Neural progenitor cell (in vitro differentiated cells): ENCODE results near the gene RELB. TPM values are rescaled to one million over a fixed set of nuclear protein-coding genes. Genes with fewer than 3 reads are reported as not detected.

ENCODE experiments used
- DNase-seq: peaks from one replicate; pipeline ENCODE4 v3.0.0-alpha.2; 2016; ENCODE audit warnings: low spot score
- H2AFZ ChIP-seq: fragments of 200-600 bp; sonication (generic); replicated peaks from 2 replicates; pipeline ENCODE4 v1.6.1; 2016; ENCODE audit warnings: antibody characterized with exemption
- H3F3A ChIP-seq: fragments of 200-600 bp; sonication (generic); 2 replicates; pipeline ENCODE4 v1.6.1; 2016; ENCODE audit warnings: antibody characterized with exemption, low read depth
- H3K27ac ChIP-seq: fragments of 200-600 bp; sonication (generic); 2 replicates; pipeline ENCODE4 v1.5.1; 2016; ENCODE audit warnings: mild to moderate bottlenecking
- H3K27me3 ChIP-seq: fragments of 200-600 bp; sonication (generic); 2 replicates; pipeline ENCODE4 v1.6.1; 2016; ENCODE audit warnings: mild to moderate bottlenecking, moderate library complexity
- H3K36me3 ChIP-seq: fragments of 200-600 bp; sonication (generic); 2 replicates; pipeline ENCODE4 v1.5.1; 2016
- H3K4me1 ChIP-seq: fragments of 200-600 bp; sonication (generic); 2 replicates; pipeline ENCODE4 v1.6.1; 2016; ENCODE audit warnings: mixed run types
- H3K4me2 ChIP-seq: fragments of 200-600 bp; sonication (generic); 2 replicates; pipeline ENCODE4 v1.6.1; 2016
- H3K4me3 ChIP-seq: fragments of 200-600 bp; sonication (generic); 2 replicates; pipeline ENCODE4 v1.5.1; 2016
- H3K79me2 ChIP-seq: fragments of 200-600 bp; sonication (generic); 2 replicates; pipeline ENCODE4 v1.6.1; 2016; ENCODE audit warnings: low read depth
- H3K9ac ChIP-seq: fragments of 200-600 bp; sonication (generic); 2 replicates; pipeline ENCODE4 v1.6.1; 2016
- H3K9me3 ChIP-seq: fragments of 200-600 bp; sonication (generic); 2 replicates; pipeline ENCODE4 v1.5.1; 2016; ENCODE audit warnings: low read depth
- H4K20me1 ChIP-seq: fragments of 200-600 bp; sonication (generic); 2 replicates; pipeline ENCODE4 v1.6.1; 2016; ENCODE audit warnings: low read depth
- H3K27ac Mint-ChIP-seq: 3 replicates; pipeline ENCODE4 v1.8.0; 2021; ENCODE audit warnings: mixed read lengths
- H3K27me3 Mint-ChIP-seq: 2 replicates; pipeline ENCODE4 v1.8.0; 2022; ENCODE audit warnings: low read depth, mild to moderate bottlenecking, inconsistent platforms, moderate library complexity, mixed read lengths; ENCODE audit not compliant: insufficient read depth
- H3K36me3 Mint-ChIP-seq: 3 replicates; pipeline ENCODE4 v1.8.0; 2021; ENCODE audit warnings: mixed read lengths
- H3K4me1 Mint-ChIP-seq: 3 replicates; pipeline ENCODE4 v1.8.0; 2021; ENCODE audit warnings: mixed read lengths
- H3K4me3 Mint-ChIP-seq: 3 replicates; pipeline ENCODE4 v1.8.0; 2021; ENCODE audit warnings: mild to moderate bottlenecking, moderate library complexity, mixed read lengths
- H3K9me3 Mint-ChIP-seq: 3 replicates; pipeline ENCODE4 v1.8.0; 2020; ENCODE audit warnings: mixed read lengths
- CTCF ChIP-seq: fragments of 200-600 bp; sonication (generic); IDR thresholded peaks from 2 replicates; pipeline ENCODE4 v1.5.1; 2017; ENCODE audit warnings: antibody characterized with exemption, mild to moderate bottlenecking
- EZH2 ChIP-seq: fragments of 200-600 bp; sonication (generic); IDR thresholded peaks from 2 replicates; pipeline ENCODE4 v1.6.1; 2017; ENCODE audit warnings: antibody characterized with exemption, mild to moderate bottlenecking, moderate library complexity
- EZH2phosphoT487 ChIP-seq: fragments of 200-600 bp; sonication (generic); IDR thresholded peaks from 2 replicates; pipeline ENCODE4 v1.6.1; 2017; ENCODE audit warnings: antibody characterized with exemption
- total RNA-seq: library from RNA; depleted of rRNA; stranded (reverse); fragments of >200 nt; gene quantifications from 2 replicates; pipeline ENCODE4 v1.2.3, GENCODE V29; 2015; ENCODE audit warnings: low replicate concordance

Gene RELB
- total RNA-seq, 1 donor from 2014 or later, result 0.43 TPM

- Histone ChIP-seq H3K36me3 (no peaks in the 10 kb centered on the region), H3K4me1 (no peaks in the 10 kb centered on the region), H3K9me3 (no peaks in the 10 kb centered on the region), H4K20me1 (peaks cover 6% of the 10 kb centered on the region), H3K9ac (no peak overlapping the region), H3K4me3 (no peak overlapping the region), H3K4me2 (no peak overlapping the region), H3F3A (no peaks in the 10 kb centered on the region), H3K27me3 (no peaks in the 10 kb centered on the region), H2AFZ (no peak overlapping the region), H3K27ac (no peak overlapping the region), H3K79me2 (no peaks in the 10 kb centered on the region)
- no peak for DNase-seq
- Mint-ChIP-seq H3K4me1 (no peaks in the 10 kb centered on the region), H3K27ac (no peak overlapping the region), H3K9me3 (no peaks in the 10 kb centered on the region), H3K36me3 (peaks cover 9% of the 10 kb centered on the region), H3K27me3 (peaks cover 2% of the 10 kb centered on the region), H3K4me3 (no peak overlapping the region)
- TF ChIP-seq EZH2phosphoT487, result no peak
- no peak for TF ChIP-seq EZH2
- no peak for TF ChIP-seq CTCF
Observed at GRCh38 chr19:44992336-44993163, 8.7 kb upstream of the RELB start.

GRCh38 chr19:44993526-44993925 is 7.7 kb upstream of the RELB start:
- H3K4me1 Mint-ChIP-seq, result no peaks in the 10 kb centered on the region
- Histone ChIP-seq H3K79me2 (no peaks in the 10 kb centered on the region), H3K27me3 (no peaks in the 10 kb centered on the region), H4K20me1 (peaks cover 6% of the 10 kb centered on the region), H3K9ac (no peak overlapping the region), H3K27ac (no peak overlapping the region), H3K36me3 (no peaks in the 10 kb centered on the region), H2AFZ (no peak overlapping the region), H3K9me3 (no peaks in the 10 kb centered on the region), H3K4me2 (no peak overlapping the region), H3K4me3 (no peak overlapping the region), H3K4me1 (no peaks in the 10 kb centered on the region), H3F3A (no peaks in the 10 kb centered on the region)
- DNase-seq, result no peak
- peaks cover 7% of the 10 kb centered on the region for H3K27me3 Mint-ChIP-seq
- H3K36me3 Mint-ChIP-seq, result peaks cover 7% of the 10 kb centered on the region
- no peak overlapping the region for H3K4me3 Mint-ChIP-seq
- TF ChIP-seq EZH2 (no peak), CTCF (no peak), EZH2phosphoT487 (no peak)
- H3K9me3 Mint-ChIP-seq, result no peaks in the 10 kb centered on the region
- no peak overlapping the region for H3K27ac Mint-ChIP-seq

GRCh38 chr19:44993926-44994537 is 7.2 kb upstream of the RELB start:
- H3K27me3 Mint-ChIP-seq, result peaks cover 6% of the 10 kb centered on the region
- TF ChIP-seq EZH2phosphoT487 (no peak), EZH2 (no peak), CTCF (no peak)
- H3K27ac ChIP-seq, result no peak overlapping the region
- no peak overlapping the region for H3K4me2 ChIP-seq
- peaks cover 5% of the 10 kb centered on the region for H3K36me3 Mint-ChIP-seq
- no peak overlapping the region for H2AFZ ChIP-seq
- peaks cover 6% of the 10 kb centered on the region for H4K20me1 ChIP-seq
- no peaks in the 10 kb centered on the region for H3K27me3 ChIP-seq
- H3K36me3 ChIP-seq, result no peaks in the 10 kb centered on the region
- no peaks in the 10 kb centered on the region for H3K79me2 ChIP-seq
- no peak overlapping the region for H3K27ac Mint-ChIP-seq
- H3K4me1 Mint-ChIP-seq, result no peaks in the 10 kb centered on the region
- no peak for DNase-seq
- no peaks in the 10 kb centered on the region for H3K9me3 Mint-ChIP-seq
- no peaks in the 10 kb centered on the region for H3F3A ChIP-seq
- no peak overlapping the region for H3K4me3 ChIP-seq
- H3K9ac ChIP-seq, result no peak overlapping the region
- H3K9me3 ChIP-seq, result no peaks in the 10 kb centered on the region
- no peaks in the 10 kb centered on the region for H3K4me1 ChIP-seq
- H3K4me3 Mint-ChIP-seq, result no peak overlapping the region
